ENCODE measurements around the gene CDK7.

DNA sequence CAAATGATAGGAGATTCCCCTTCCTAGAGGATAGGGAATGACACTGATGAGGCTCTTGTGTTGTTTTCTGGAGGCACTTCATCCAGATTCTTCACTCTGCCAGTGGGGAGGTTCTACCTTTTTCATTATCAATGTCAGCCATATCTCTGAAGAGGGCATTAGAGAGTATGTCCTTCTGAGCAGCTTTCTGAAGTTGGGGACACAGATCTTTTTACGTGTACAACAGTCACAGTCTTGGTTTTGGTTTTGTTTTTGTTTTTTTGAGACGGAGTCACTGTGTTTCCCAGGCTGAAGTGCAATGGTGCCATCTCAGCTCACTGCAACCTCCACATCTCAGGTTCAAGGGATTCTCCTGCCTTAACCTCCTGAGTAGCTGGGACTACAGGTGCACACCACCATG, 22.7 kb upstream of the CDK7 start:
- TF ChIP-seq CTCF (IDR thresholded peaks at IDR 0.05) (no peak), POLR2A (IDR thresholded peaks at IDR 0.05) (no peak)
